ENCODE measurements around the gene OR2T8.

DNA sequence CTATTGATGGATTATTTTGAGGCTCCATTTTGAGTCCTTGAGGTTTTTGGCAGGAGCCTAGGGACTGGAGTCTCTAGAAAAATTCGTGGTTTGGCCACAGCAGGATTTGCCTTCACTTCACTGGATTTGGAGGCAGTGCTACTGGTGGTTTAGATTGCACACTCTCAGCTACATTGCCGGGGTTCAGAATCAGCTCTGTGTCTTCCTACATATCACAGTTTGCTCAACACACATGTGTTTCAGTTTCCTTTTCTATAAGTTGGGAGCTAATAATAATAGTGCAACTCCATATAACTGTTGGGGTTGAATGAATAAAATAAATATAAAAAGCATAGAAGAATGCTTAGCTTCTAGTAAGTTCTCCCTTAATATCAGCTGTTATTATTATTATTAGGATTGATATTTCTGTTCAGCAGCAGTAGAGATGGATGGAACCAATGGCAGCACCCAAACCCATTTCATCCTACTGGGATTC is 24.9 kb upstream of the OR2T8 start, which contains the start of gene OR2W3:
- no peak for TF ChIP-seq POLR2AphosphoS5 (IDR thresholded peaks at IDR 0.05)
- TF ChIP-seq, protein P1, sequence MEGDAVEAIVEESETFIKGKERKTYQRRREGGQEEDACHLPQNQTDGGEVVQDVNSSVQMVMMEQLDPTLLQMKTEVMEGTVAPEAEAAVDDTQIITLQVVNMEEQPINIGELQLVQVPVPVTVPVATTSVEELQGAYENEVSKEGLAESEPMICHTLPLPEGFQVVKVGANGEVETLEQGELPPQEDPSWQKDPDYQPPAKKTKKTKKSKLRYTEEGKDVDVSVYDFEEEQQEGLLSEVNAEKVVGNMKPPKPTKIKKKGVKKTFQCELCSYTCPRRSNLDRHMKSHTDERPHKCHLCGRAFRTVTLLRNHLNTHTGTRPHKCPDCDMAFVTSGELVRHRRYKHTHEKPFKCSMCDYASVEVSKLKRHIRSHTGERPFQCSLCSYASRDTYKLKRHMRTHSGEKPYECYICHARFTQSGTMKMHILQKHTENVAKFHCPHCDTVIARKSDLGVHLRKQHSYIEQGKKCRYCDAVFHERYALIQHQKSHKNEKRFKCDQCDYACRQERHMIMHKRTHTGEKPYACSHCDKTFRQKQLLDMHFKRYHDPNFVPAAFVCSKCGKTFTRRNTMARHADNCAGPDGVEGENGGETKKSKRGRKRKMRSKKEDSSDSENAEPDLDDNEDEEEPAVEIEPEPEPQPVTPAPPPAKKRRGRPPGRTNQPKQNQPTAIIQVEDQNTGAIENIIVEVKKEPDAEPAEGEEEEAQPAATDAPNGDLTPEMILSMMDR (IDR thresholded peaks at IDR 0.05) = no peak
